ENCODE results near the gene TPRX2. TPM values are rescaled to one million over a fixed set of nuclear protein-coding genes. Genes with fewer than 3 reads are reported as not detected.
"Not testable (repeated sequence)": the region's sequence is repeated elsewhere in the genome, so short reads cannot be mapped to it uniquely, and the experiment has no call there.

Gene TPRX2
- polyA plus RNA-seq, 1 donor from 2014 or later: not detected

GRCh38 chr19:47865166-47865565 is 6.1 kb downstream of the TPRX2 start:
- no peaks in the 10 kb centered on the region for H3F3A ChIP-seq (ENCODE audit: insufficient read depth, low read length, poor library complexity, severe bottlenecking)
- H3K36me3 ChIP-seq (ENCODE audit: insufficient read depth, low read length): no peaks in the 10 kb centered on the region
- no peak overlapping the region for H3K9ac ChIP-seq (ENCODE audit: low read length)
- no peaks in the 10 kb centered on the region for H3K79me2 ChIP-seq (replicated peaks; ENCODE audit: insufficient read depth, low read length)
- H4K20me1 ChIP-seq (ENCODE audit: insufficient read depth): no peaks in the 10 kb centered on the region
- H3K4me2 ChIP-seq (ENCODE audit: low read length): no peak overlapping the region
- no peaks in the 10 kb centered on the region for H3K9me2 ChIP-seq (ENCODE audit: insufficient read depth, low read length)
- TF ChIP-seq EP300 (conservative IDR thresholded peaks at IDR 0.05; ENCODE audit: poor library complexity, severe bottlenecking): no peak
- no peak for TF ChIP-seq SMC3 (conservative IDR thresholded peaks at IDR 0.05; ENCODE audit: poor library complexity)
- no peak for TF ChIP-seq CTCF (IDR thresholded peaks at IDR 0.05; ENCODE audit: poor library complexity, severe bottlenecking)
- TF ChIP-seq TAF1 (IDR thresholded peaks at IDR 0.05; ENCODE audit: low read depth): no peak
- no peak for TF ChIP-seq EZH2 (IDR thresholded peaks at IDR 0.05; ENCODE audit: borderline replicate concordance, insufficient read depth, low read length, poor library complexity, severe bottlenecking)
- TF ChIP-seq POLR2AphosphoS5 (IDR thresholded peaks at IDR 0.05): no peak
- no peak for TF ChIP-seq RAD21 (conservative IDR thresholded peaks at IDR 0.05)
- TF ChIP-seq MXI1 (conservative IDR thresholded peaks at IDR 0.05; ENCODE audit: poor library complexity, severe bottlenecking): no peak
- no peak for TF ChIP-seq REST (IDR thresholded peaks at IDR 0.05; ENCODE audit: borderline replicate concordance)
- H3K4me3 ChIP-seq (ENCODE audit: low read length): no peak overlapping the region
- no peaks in the 10 kb centered on the region for H3K9me3 ChIP-seq (ENCODE audit: low read length)
- no peaks in the 10 kb centered on the region for H3K27me3 ChIP-seq (ENCODE audit: insufficient read depth, low read depth, low read length)
- H2AFZ ChIP-seq (ENCODE audit: low read depth, low read length): no peak overlapping the region
- H3K27ac ChIP-seq (ENCODE audit: low read length): no peak overlapping the region

GRCh38 chr19:47878906-47879305 is 19.9 kb downstream of the TPRX2 start:
- no peak overlapping the region for H3K4me3 ChIP-seq (ENCODE audit: low read length)
- H3K9me3 ChIP-seq (ENCODE audit: low read length): no peaks in the 10 kb centered on the region
- H3K36me3 ChIP-seq (ENCODE audit: insufficient read depth, low read length): no peaks in the 10 kb centered on the region
- H3K4me2 ChIP-seq (ENCODE audit: low read length): no peak overlapping the region
- H3F3A ChIP-seq (ENCODE audit: insufficient read depth, low read length, poor library complexity, severe bottlenecking): no peaks in the 10 kb centered on the region
- no peaks in the 10 kb centered on the region for H3K79me2 ChIP-seq (replicated peaks; ENCODE audit: insufficient read depth, low read length)
- H3K27ac ChIP-seq (ENCODE audit: low read length): no peak overlapping the region
- H3K9me2 ChIP-seq (ENCODE audit: insufficient read depth, low read length): no peaks in the 10 kb centered on the region
- no peak overlapping the region for H3K9ac ChIP-seq (ENCODE audit: low read length)
- no peaks in the 10 kb centered on the region for H3K27me3 ChIP-seq (ENCODE audit: insufficient read depth, low read depth, low read length)
- H4K20me1 ChIP-seq (ENCODE audit: insufficient read depth): no peaks in the 10 kb centered on the region
- TF ChIP-seq CTCF (IDR thresholded peaks at IDR 0.05; ENCODE audit: poor library complexity, severe bottlenecking): no peak
- TF ChIP-seq EZH2 (IDR thresholded peaks at IDR 0.05; ENCODE audit: borderline replicate concordance, insufficient read depth, low read length, poor library complexity, severe bottlenecking): no peak
- no peak for TF ChIP-seq TAF1 (IDR thresholded peaks at IDR 0.05; ENCODE audit: low read depth)
- TF ChIP-seq POLR2AphosphoS5 (IDR thresholded peaks at IDR 0.05): no peak
- no peak for TF ChIP-seq REST (IDR thresholded peaks at IDR 0.05; ENCODE audit: borderline replicate concordance)
- no peak for TF ChIP-seq SMC3 (conservative IDR thresholded peaks at IDR 0.05; ENCODE audit: poor library complexity)
- no peak for TF ChIP-seq EP300 (conservative IDR thresholded peaks at IDR 0.05; ENCODE audit: poor library complexity, severe bottlenecking)
- TF ChIP-seq RAD21 (conservative IDR thresholded peaks at IDR 0.05): no peak
- no peak for TF ChIP-seq MXI1 (conservative IDR thresholded peaks at IDR 0.05; ENCODE audit: poor library complexity, severe bottlenecking)
- no peak overlapping the region for H2AFZ ChIP-seq (ENCODE audit: low read depth, low read length)

- not testable (repeated sequence) for H3K36me3 ChIP-seq (ENCODE audit: insufficient read depth, low read length); H3K4me3 ChIP-seq (ENCODE audit: low read length); H3F3A ChIP-seq (ENCODE audit: insufficient read depth, low read length, poor library complexity, severe bottlenecking); H3K27ac ChIP-seq (ENCODE audit: low read length); H3K4me2 ChIP-seq (ENCODE audit: low read length); H3K27me3 ChIP-seq (ENCODE audit: insufficient read depth, low read depth, low read length); H4K20me1 ChIP-seq (ENCODE audit: insufficient read depth); H3K9me2 ChIP-seq (ENCODE audit: insufficient read depth, low read length); H3K9me3 ChIP-seq (ENCODE audit: low read length); H3K9ac ChIP-seq (ENCODE audit: low read length); H3K79me2 ChIP-seq (replicated peaks; ENCODE audit: insufficient read depth, low read length); H2AFZ ChIP-seq (ENCODE audit: low read depth, low read length)
Measured at GRCh38 chr19:47879385-47879784, 20.4 kb downstream of the TPRX2 start.
